PC-9 (cell line): Measurements from ENCODE around the gene STAB2. TPM values are rescaled to one million over a fixed set of nuclear protein-coding genes. Genes with fewer than 3 reads are reported as not detected.

Source experiments
- BruUV-seq: library from RNA; stranded (reverse); fragments of 400-500 nt; replicated peaks from 2 replicates; lab custom pipeline; 2021; lab: Mats Ljungman, UMichigan
- CTCF ChIA-PET: fragments of 300-600 bp; sonication (Branson Sonifier 250); formaldehyde crosslinking; loops from one replicate; lab custom pipeline; 2022; ENCODE audit warnings: antibody characterized with exemption; lab: Charles Lee
- POLR2A ChIA-PET: fragments of 300-600 bp; sonication (Branson Sonifier 250); formaldehyde crosslinking; loops from one replicate; lab custom pipeline; 2022; ENCODE audit warnings: antibody characterized with exemption; ENCODE audit not compliant: unreplicated experiment; lab: Charles Lee
- DNase-seq, 2 experiments: peaks; one replicate each; pipeline versions ENCODE4 v3.0.0 to v3.0.0-alpha.2; 2015 to 2022; ENCODE audit warnings: mixed read lengths in 1 of 2
- H2AFZ ChIP-seq: fragments of 200-600 bp; sonication (generic); 2 replicates; pipeline ENCODE4 v1.8.1; 2017; ENCODE audit warnings: antibody characterized with exemption
- H3F3A ChIP-seq: fragments of 200-600 bp; sonication (generic); 2 replicates; pipeline ENCODE4 v1.8.1; 2017; ENCODE audit warnings: antibody characterized with exemption, mild to moderate bottlenecking, low read depth; ENCODE audit not compliant: insufficient read depth
- H3K27ac ChIP-seq: fragments of 200-600 bp; sonication (generic); 2 replicates; pipeline ENCODE4 v1.6.1; 2016; ENCODE audit warnings: mixed run types
- H3K27me3 ChIP-seq: fragments of 200-600 bp; sonication (generic); 2 replicates; pipeline ENCODE4 v1.6.1; 2016; ENCODE audit warnings: low read depth, mixed run types; ENCODE audit not compliant: insufficient read depth
- H3K36me3 ChIP-seq: fragments of 200-600 bp; sonication (generic); 2 replicates; pipeline ENCODE4 v1.6.1; 2016; ENCODE audit warnings: low read depth, mixed run types
- H3K4me1 ChIP-seq: fragments of 200-600 bp; sonication (generic); replicated peaks from 2 replicates; pipeline ENCODE4 v1.6.1; 2016; ENCODE audit warnings: mixed run types; ENCODE audit not compliant: insufficient read depth
- H3K4me2 ChIP-seq: fragments of 200-600 bp; sonication (generic); 2 replicates; pipeline ENCODE4 v1.6.1; 2017; ENCODE audit warnings: mixed run types
- H3K4me3 ChIP-seq: fragments of 200-600 bp; sonication (generic); 2 replicates; pipeline ENCODE4 v1.6.1; 2016; ENCODE audit warnings: mixed run types
- H3K79me2 ChIP-seq: fragments of 200-600 bp; sonication (generic); 2 replicates; pipeline ENCODE4 v1.6.1; 2017; ENCODE audit warnings: low read depth, mixed run types
- H3K9me2 ChIP-seq: fragments of 200-600 bp; sonication (generic); 2 replicates; pipeline ENCODE4 v1.8.1; 2017; ENCODE audit warnings: mild to moderate bottlenecking; ENCODE audit not compliant: insufficient read depth
- H3K9me3 ChIP-seq: fragments of 200-600 bp; sonication (generic); 2 replicates; pipeline ENCODE4 v1.8.1; 2016; ENCODE audit warnings: low read depth; ENCODE audit not compliant: insufficient read depth
- H4K20me1 ChIP-seq: fragments of 200-600 bp; sonication (generic); 2 replicates; pipeline ENCODE4 v1.8.1; 2017; ENCODE audit not compliant: insufficient read depth
- EZH2 ChIP-seq: fragments of 200-600 bp; sonication (generic); IDR thresholded peaks from 2 replicates; pipeline ENCODE4 v1.8.0; 2017; ENCODE audit warnings: antibody characterized with exemption, low read depth
- intact Hi-C: fragments of 100-400 bp; cut with micrococcal nuclease; formaldehyde crosslinking; loops from one replicate; pipeline ENCODE4 v1.10.0; 2022; ENCODE audit not compliant: unreplicated experiment
- total RNA-seq: library from RNA; stranded (reverse); gene quantifications from 2 replicates; pipeline ENCODE4 v1.2.3, GENCODE V29; 2021
- TF ChIP-seq, protein P1 (sequence below): fragments of 200-600 bp; sonication (generic); conservative IDR thresholded peaks from 2 replicates; pipeline ENCODE4 v1.6.1; 2017; ENCODE audit warnings: mixed run types, antibody characterized with exemption, mild to moderate bottlenecking, moderate library complexity

STAB2 gene
- total RNA-seq, 1 experiment from 2014 or later: not detected

DNA sequence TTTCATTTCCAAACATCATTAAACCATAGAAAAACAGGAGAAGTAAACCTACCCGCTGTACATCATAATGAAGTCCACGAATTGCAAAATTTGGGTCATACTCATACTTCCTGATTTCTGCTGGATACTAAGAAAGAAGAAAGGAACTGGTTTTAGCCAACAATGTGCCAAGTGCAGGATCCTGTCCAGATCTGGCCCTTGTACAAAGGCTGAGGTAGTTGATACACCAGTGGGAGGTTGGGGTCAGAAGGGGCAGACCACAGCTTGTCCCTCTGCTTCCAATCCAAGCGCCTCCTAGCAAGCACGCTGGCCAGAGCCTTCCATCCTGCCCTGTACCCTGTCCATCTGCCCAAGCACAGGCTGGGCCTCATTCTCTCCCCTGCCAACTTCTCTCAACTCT lies 219.7 kb downstream of the STAB2 start:
- Histone ChIP-seq H3K79me2 (peaks cover 33% of the 10 kb centered on the region), H3K27ac (peak overlapping the region; percentile 94), H4K20me1 (no peaks in the 10 kb centered on the region), H3K9me3 (no peaks in the 10 kb centered on the region), H3K4me3 (no peak overlapping the region), H3K4me2 (peak overlapping the region; percentile 77; the same call in 1 of the 2 replicates), H3K27me3 (no peaks in the 10 kb centered on the region), H3K36me3 (no peaks in the 10 kb centered on the region), H3K4me1 (peaks cover 61% of the 10 kb centered on the region), H2AFZ (no peak overlapping the region), H3K9me2 (no peaks in the 10 kb centered on the region), H3F3A (peaks cover 45% of the 10 kb centered on the region)
- BruUV-seq: no TSS peak
- POLR2A ChIA-PET: no interaction called here
- DNase-seq: peak in 1 of 2 experiments; percentile 48
- intact Hi-C loops: no loop called here
- CTCF ChIA-PET: no interaction called here
- TF ChIP-seq EZH2: no peak
- TF ChIP-seq, protein P1, sequence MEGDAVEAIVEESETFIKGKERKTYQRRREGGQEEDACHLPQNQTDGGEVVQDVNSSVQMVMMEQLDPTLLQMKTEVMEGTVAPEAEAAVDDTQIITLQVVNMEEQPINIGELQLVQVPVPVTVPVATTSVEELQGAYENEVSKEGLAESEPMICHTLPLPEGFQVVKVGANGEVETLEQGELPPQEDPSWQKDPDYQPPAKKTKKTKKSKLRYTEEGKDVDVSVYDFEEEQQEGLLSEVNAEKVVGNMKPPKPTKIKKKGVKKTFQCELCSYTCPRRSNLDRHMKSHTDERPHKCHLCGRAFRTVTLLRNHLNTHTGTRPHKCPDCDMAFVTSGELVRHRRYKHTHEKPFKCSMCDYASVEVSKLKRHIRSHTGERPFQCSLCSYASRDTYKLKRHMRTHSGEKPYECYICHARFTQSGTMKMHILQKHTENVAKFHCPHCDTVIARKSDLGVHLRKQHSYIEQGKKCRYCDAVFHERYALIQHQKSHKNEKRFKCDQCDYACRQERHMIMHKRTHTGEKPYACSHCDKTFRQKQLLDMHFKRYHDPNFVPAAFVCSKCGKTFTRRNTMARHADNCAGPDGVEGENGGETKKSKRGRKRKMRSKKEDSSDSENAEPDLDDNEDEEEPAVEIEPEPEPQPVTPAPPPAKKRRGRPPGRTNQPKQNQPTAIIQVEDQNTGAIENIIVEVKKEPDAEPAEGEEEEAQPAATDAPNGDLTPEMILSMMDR: no peak

DNA sequence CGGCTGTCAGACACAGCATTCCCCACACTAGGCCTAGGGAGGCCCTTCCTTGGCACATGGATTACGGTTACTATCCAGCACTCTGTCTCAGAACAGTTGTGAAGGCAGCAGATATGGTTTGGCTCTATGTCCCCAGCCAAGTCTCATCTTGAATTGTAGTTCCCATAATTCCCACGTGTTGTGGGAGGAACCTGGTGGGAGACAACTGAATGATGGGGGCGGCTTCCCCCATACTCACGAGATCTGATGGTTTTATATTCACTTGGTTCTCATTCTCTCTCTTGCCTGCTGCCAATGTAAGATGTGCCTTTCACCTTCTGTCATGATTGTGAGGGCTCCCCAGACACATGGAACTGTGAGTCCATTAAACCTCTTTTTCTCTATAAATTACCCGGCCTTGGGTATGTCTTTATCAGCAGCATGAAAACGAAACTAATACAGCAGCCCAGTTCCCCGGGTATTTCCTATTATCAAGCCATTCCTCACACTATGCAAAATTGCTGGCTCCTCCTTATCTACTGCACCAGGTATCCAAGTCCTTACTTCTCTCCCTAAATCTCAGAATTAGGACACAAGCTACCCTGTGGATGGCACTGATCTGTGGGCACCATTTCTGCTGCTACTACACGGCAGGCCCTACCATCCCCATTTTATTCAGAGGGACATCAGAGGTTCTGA lies 220.6 kb downstream of the STAB2 start:
- H3K4me1 ChIP-seq: peaks cover 52% of the 10 kb centered on the region
- H2AFZ ChIP-seq: no peak overlapping the region
- 0 out of 2 replicates have a peak, but pooled peaks cover 5% of the 10 kb centered on the region for H3K36me3 ChIP-seq
- no TSS peak for BruUV-seq
- no peak overlapping the region for H3K4me3 ChIP-seq
- no peak overlapping the region for H3K27ac ChIP-seq
- no peaks in the 10 kb centered on the region for H3K9me2 ChIP-seq
- H3F3A ChIP-seq: peaks cover 36% of the 10 kb centered on the region
- POLR2A ChIA-PET: no interaction called here
- CTCF ChIA-PET: no interaction called here
- no peak for DNase-seq
- H3K27me3 ChIP-seq: no peaks in the 10 kb centered on the region
- intact Hi-C loops: no loop called here
- no peaks in the 10 kb centered on the region for H4K20me1 ChIP-seq
- H3K4me2 ChIP-seq: no peak overlapping the region
- H3K79me2 ChIP-seq: peaks cover 27% of the 10 kb centered on the region
- TF ChIP-seq EZH2: no peak
- TF ChIP-seq, protein P1: no peak
- H3K9me3 ChIP-seq: no peaks in the 10 kb centered on the region; the same call in 1 of the 2 replicates

DNA sequence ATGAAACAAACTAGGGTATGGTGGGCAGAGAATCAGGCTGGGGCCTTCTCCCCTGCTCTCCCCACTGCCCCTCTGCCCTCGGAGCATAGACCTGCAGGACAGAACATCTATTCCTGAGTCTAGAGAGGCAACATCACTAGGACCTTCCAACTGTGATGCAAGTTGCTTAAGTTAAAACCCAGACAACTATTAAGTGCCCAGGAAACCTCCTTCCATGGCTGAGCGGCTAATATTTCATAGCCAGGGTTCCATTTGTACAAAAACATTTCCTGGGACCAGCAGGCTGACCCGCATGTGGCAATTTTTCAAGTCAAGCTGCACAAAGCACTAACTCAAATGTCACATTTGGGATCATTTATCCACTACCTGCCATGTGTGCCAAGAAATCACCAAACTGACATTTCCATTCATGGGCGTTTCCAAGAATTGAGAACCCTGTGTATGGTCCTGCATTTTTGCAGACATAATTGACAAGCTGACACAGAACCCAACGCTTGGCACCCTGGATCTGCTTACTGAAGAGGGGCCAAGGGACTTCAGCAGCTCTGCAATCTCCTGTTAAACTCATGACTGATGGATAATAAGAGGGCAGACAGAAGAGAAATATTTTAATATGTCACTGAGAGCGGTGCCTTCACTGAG lies 221.3 kb downstream of the STAB2 start:
- peaks cover 27% of the 10 kb centered on the region for H3K79me2 ChIP-seq
- CTCF ChIA-PET: no interaction called here

More for the DNA sequence above, 221.3 kb downstream of the STAB2 start:
- H3K27me3 ChIP-seq: no peaks in the 10 kb centered on the region
- no peak overlapping the region for H3K4me3 ChIP-seq
- peaks cover 46% of the 10 kb centered on the region for H3K4me1 ChIP-seq
- H3K9me3 ChIP-seq: no peaks in the 10 kb centered on the region; the same call in 1 of the 2 replicates
- no peak for TF ChIP-seq EZH2
- TF ChIP-seq, protein P1: no peak
- 0 out of 2 replicates have a peak, but pooled peaks cover 5% of the 10 kb centered on the region for H3K36me3 ChIP-seq
- no peaks in the 10 kb centered on the region for H4K20me1 ChIP-seq
- H2AFZ ChIP-seq: no peak overlapping the region
- intact Hi-C loops: no loop called here
- H3K27ac ChIP-seq: no peak overlapping the region
- H3K4me2 ChIP-seq: no peak overlapping the region
- BruUV-seq: no TSS peak
- H3F3A ChIP-seq: peaks cover 32% of the 10 kb centered on the region
- H3K9me2 ChIP-seq: no peaks in the 10 kb centered on the region
- POLR2A ChIA-PET: no interaction called here
- no peak for DNase-seq
